Activated gamma-delta T cell (primary cell): ENCODE data around the gene CHP1.
"Not testable (repeated sequence)": the region's sequence is repeated elsewhere in the genome, so short reads cannot be mapped to it uniquely, and the experiment has no call there.

Experiments used
- DNase-seq: peaks from one replicate; lab custom pipeline; 2025; lab: John Stamatoyannopoulos, UW

The CHP1 gene

DNA sequence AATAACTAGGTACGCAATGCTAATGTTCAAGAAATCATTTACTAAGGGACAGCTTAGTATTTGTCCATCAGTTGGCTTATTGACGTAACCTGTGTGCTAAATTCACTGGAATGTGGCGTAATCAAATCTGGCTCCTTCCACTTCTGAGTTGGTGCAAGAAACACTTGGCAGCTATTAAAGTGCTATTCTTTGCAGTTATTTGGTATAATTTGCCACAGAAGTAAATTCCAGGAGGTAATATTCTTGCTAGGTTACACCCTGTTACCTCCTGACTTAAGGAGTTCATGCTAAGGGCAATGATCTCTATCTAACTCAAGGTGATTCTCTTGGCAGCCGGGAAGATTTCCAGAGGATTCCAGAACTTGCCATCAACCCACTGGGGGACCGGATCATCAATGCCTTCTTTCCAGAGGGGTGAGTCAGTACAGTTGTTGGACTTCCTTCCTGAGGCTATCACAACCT, 25.5 kb downstream of the CHP1 start:
- no peak for DNase-seq

DNA sequence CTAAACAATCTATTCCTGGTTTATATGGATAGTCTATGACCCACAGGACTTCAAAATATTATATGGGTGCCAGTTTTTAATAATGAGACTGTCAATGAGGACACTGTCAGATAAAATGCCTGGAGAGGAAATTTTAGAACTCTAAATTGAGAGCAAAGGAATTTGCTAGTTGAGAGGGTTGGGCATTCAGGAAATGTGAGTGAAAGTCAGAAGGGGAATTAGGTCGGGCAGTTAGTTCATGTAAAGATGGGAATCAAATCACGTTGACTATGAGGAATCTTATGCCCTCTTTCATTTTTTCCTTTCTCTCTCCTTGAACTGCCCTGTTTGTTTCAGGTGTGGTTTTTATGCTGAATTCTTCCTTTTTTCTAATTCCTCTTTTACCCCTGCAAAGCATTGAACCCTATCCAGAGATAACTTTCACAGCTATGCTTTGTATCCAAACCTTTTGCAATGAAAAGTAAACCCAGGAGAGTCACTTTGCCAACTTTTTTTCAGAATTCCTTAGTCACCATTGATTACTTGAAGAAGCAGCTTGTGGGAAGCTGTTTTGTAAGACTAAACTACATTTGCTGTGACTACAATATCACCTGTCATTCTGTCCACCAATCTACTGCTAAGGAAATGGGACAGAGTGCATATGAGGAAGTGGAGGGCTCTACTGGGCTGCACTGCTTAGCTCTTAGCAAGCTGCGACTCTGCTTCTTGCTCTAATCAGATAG, 27.8 kb downstream of the CHP1 start:
- no peak for DNase-seq

DNA sequence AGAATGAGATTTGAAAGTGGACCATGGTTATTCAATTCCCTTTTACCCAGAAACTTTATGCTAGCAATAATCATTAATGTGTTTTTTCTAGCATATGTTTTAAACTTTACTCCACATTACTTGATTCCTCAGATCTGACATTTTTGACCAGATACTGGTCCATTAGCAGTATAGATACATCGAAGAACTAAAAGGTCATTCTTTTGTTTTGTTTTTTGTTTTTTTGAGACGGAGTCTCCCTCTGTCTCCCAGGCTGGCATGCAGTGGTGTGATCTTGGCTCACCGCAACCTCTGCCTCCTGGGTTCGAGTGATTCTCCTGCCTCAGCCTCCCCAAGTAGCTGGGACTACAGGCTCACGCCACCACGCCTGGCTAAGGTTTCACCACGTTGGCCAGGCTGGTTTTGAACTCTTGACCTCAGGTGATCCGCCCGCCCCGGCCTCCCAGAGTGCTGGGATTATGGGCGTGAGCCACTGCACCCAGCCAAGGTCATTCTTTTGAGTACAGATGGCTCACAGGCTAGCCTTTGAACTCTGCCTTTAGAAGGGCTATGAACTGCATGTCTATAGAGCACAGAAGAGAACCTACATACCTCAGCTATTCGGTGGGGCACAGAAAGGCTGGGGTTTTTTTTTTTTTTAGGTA, 28.6 kb downstream of the CHP1 start:
- DNase-seq = no peak

DNA sequence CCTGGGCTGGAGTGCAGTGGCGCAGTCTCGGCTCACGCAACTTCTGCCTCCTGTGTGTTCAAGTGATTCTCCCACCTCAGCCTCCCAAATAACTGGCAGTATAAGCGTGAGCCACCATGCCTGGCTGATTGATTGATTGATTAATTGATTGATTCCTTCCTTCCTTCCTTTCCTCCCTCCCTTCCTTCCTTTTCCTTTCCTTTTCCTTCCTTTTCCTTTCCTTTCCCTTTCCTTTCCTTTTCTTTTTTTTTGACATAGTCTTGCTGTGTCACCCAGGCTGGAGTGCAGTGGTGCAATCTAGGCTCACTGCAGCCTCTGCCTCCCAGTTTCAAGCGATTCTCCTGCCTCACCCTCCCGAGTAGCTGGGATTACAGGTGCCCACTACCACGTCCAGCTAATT, 29.9 kb downstream of the CHP1 start:
- not testable (repeated sequence) for DNase-seq

DNA sequence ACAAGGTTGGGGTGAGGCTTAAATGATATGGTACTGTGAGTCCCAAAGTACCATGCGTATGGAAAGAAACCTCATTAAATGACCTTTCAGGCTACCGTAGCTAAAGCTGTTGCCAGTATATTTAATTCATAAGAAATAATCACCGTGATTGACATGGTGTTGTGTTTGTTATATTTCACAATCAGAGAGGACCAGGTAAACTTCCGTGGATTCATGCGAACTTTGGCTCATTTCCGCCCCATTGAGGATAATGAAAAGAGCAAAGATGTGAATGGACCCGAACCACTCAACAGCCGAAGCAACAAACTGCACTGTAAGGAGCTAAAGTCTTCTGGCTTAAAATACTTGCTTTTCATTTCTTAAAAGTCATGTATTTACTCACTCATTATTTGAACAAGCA, 31.5 kb downstream of the CHP1 start:
- DNase-seq = no peak

DNA sequence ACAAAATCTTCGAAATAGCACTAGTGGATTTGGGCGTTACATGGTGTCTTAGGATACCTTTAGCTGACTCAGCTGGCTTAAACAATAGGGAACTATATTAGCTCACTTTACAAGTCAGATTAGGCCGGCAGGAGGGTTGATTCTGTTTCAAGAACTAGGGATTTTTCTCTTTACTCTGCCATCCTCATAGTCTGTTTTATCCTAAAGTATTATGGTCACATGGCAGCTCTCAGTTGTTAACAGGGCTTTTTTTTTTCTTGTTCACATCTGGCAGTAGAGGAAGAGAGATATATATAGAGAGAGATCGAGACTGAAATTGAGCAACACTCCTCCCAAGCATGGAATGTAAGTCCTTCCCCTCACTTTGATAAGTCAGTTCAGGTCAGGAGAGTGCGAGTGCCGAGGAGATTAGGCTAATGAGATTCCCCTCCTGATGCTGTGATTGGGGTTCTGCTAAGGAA, 32.9 kb downstream of the CHP1 start:
- DNase-seq = no peak

DNA sequence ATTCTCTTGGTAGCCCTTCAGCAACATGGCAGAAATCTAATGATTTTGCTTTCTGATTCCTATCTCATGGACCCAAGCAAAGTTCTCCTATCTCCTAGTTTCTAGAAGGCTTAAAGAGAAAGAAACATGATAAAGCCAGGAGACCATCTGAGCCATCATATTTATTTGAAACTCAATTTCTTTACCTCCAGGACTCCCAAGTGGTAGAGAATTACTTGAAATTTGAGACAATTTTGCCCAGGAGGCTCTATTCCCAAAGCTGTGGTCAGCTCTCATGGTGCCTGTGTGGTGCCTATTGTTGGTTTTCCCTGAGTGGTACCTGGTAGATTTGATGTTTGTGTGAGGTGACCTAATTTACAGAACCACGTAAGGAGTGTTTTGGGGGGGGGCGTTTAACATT, 38.8 kb downstream of the CHP1 start:
- DNase-seq = no peak

DNA sequence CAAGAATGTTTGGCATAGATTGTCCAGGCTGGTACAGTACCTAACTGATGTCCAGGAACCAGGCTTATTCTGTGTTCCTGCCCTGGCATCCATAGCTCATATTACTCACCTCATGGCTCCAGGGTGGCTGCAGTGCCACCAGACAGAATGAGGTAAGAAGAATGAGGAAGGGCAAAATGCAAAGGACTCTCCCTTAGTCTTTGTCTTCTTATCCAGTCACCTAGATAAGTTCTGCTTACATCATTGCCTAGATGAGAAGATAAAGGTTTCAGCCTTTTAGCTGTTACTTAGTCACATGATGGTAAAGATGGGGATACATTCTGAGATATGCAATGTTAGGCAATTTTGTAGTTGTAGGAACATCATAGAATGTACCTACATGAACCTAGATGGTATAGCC, 45.8 kb downstream of the CHP1 start:
- DNase-seq = no peak

DNA sequence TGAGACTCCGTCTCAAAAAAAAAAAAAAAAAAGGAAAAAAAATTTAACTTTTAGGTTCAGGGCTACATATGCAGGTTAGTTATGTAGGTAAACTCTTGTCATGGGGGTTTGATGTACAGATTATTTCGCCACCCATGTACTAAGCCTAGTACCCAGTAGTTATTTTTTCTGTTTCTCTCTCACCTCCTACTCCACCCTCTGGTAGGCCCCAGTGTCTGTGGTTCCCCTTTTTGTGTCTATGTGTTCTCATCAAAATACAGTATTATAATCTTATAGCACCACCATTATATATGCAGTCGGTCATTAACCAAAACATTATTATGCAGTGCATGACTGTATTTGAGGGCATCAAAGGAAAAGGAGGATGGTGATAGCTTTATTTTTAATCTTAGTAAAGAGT, 47.3 kb downstream of the CHP1 start:
- DNase-seq = no peak

DNA sequence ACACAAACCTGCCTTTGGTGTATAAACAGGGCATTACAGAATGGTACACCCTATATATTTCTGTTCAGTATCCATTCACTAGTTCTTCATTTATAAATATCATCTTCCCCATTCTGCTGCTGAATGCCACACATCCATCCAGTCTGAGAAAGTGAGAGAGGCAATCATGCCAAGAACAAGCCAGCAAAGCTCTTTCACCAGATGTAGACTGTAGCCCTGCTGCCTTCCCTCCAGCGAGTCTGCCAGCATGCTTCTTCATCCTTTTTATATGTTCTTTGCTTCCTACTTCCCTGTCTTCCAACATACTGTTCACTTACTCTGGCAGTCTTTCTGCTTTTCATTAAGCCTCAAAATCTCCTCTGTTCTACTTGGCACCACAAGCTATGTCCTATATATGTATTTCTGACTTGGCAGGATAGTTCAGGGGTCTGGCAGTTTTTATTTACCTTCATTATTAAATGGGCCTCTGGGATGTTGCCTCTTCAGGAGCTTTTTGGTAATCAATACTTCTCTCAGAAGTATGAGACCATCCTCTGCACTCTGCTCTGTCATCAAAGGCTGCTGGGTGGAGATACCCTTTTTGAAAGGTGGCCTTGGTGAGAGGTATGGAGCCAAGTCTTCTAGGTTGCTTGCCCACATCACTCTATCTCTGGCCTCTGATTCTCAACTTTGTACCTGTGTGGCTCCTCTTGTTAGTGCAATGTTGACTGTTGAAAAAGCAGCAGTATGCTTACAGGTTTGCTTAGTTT, 48.6 kb downstream of the CHP1 start:
- DNase-seq = no peak

DNA sequence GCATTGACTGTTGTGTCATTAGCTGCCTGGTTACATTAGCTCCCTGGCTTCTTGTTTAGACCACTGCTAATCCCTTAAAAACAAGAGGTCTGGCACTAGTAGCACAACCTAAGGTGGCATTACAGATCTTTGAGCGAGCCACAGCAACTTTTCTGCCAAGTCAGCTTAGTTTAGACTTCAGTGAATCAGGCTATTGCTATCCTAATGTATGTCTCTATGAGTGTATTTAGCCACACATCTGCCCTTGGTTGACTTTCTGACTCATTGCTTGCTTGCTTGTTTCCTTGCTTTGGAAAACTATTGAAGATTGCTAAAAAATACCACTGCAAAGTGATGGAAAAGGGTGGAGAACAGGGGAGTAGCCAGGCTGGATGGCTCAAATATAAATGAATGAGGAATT, 50.2 kb downstream of the CHP1 start:
- DNase-seq = no peak

DNA sequence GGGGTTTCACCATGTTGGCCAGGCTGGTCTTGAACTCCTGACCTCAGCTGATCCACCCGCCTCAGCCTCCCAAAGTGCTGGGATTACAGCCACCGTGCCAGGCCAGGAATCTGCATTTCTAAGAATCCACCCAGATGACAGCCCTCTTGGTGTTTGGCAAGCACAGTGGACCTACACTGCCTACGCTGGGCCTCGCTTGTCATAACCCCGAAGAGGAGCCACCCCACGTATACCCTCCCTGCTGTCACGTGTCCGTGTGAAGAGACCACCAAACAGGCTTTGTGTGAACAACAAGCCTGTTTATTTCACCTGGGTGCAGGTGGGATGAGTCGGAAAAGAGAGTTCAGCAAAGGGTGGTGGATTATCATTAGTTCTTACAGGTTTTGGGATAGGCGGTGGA, 51.4 kb downstream of the CHP1 start:
- DNase-seq = not testable (repeated sequence)

DNA sequence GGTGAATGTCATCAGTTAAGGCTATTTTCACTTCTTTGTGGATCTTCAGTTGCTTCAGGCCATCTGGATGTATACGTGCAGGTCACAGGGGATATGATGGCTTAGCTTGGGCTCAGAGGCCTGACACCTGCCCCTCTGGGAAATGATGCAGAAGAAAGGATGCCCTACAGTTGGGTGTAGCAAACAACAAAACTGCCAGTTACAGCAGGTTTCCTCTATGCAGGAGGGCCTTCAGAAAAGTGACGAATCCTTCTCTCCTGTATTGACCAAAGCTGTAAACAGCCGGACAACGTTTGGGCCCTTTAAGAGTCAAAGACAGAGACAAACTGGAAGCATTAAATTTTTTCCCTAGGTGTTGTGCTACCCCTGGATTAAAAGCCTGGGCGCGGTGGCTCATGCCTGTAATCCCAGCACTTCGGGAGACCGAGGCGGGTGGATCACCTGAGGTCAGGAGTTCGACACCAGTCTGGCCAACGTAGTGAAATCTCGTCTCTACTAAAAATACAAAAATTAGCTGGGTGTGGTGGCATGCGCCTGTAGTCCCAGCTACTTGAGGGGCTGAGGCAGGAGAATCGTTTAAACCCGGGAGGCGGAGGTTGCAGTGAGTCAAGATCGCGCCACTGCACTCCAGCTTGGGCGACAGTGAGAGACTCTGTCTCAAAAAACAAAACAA, 52.0 kb downstream of the CHP1 start:
- DNase-seq = not testable (repeated sequence)

DNA sequence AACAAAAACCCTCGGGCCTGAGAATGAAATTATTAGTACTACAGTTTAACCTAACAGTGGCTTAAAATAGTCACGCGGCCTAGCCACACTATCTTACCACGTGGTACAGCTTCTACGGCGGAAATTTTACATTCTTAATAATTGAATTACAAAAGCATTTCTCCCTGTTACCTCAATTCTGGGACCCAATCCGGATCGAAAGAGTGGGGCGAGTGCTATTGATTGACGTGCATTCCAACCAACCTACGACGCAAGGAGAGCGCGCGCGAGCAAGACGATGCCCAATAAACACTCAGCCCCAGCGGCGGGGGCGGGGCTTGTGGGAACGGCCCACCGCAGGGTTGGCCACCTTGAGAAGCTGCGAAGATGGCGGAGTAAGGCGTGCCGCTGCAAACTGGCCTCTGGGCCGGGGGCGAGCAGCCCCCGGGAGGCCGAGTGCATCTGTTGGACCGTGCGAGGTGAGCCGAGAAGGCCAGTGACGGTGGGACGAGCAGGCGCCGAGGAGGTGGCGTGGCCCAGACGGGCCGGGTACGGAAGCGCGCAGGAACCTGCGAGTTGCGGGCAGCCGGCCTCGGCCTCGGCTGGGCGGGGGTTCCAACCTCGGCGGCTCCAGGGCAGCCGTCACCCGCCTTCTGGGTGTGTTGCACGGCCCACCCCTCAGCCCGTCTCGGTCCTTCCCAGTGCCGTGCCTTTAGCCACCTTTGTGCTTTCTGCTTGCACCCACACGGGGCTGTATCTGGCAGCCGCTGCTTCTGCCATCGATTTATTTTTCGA, 52.8 kb downstream of the CHP1 start:
- peak; percentile 90 for DNase-seq

DNA sequence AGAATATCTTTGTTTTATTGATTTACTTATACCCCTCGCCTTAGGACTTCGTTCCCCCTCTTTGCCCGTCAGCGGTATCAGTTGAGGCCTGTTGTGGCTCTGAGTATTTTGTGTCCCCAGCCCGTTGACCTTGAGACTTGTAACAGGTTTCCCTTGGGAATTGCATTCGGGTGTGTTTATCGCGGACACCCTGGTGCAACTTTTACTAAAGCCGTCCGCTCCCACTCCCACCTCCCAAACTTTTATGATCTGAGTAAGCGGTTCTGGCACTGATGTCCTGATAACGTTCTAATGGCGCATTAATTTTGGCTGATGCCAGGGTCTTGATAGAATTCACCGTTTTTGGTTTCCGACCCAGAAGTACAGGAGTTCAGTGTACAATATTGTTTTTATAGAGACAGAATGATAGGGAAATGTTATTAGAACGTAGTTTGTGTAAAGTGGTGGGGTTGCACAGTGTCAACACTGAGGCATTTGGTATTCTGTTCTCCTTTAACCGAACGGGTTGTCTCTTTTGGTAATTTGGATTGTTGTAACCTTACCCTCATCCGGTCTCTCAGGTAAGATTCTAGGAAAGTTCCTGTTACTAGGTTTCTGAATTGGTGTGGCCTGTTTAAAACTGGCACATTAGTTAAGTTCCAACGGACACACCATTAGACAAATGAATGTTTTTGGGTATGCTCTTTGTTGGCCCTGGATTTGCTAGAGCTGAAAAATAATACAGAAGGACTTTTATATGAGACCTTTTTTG, 53.5 kb downstream of the CHP1 start:
- no peak for DNase-seq

DNA sequence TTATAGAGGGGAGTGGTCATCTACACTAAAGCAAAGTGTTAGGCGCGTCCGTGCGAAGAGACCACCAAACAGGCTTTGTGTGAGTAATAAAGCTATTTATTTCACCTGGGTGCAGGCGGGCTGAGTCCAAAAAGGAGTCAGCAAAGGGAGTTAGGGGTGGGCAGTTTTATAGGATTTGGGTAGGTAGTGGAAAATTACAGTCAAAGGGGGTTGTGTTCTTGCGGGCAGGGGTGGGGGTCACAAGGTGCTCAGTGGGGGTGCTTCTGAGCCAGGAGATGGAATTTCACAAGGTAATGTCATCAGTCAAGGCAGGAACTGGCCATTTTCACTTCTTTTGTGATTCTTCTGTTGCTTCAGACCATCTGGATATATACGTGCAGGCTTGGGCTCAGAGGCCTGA, 54.2 kb downstream of the CHP1 start:
- no peak for DNase-seq

DNA sequence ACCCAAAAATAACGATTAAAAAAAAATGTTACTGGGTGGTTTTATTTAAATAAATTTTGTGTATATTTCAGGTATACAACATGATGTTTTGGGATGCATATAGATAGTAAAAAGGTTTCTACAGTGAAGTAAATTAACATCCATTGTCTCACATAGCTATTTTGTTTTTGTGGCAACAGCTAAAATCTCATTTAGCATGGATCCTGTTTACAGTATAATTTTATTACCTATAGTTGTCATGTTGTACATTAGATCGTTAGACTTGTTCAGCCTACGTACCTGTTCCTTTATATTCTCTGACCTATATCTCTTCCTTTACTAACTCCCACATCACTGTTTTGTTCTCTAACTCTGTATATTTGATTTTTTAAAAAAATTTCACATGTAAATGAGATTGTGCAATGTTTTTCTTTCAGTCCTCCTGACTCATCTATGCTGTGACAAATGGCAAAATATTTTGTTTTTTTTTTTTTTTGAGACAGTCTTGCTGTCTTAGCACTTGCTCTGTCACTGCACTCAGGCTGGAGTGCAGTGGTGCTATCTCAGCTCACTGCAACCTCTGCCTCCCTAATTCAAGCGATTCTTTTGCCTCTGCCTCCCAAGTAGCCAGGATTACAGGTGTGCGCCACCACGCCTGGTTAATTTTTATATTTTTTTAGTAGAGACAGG, 55.7 kb downstream of the CHP1 start:
- DNase-seq = no peak

DNA sequence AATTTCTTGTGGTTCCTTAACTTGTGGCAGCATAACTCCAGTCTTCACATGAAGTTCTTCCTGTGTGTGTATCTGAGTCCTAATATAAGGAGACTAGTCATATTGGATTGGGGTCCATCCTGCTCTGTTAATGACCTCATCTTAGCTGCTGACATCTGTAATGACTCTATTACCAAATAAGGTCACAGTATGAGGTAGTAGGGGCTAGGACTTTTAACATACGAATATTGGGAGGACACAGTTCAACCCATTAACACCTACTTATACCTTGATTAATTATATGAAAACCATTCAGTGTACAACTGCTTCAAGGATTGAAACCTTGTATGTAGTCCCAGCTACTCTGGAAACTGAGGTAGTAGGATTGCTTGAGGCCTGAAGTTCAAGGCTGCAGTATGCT, 57.4 kb downstream of the CHP1 start:
- no peak for DNase-seq

DNA sequence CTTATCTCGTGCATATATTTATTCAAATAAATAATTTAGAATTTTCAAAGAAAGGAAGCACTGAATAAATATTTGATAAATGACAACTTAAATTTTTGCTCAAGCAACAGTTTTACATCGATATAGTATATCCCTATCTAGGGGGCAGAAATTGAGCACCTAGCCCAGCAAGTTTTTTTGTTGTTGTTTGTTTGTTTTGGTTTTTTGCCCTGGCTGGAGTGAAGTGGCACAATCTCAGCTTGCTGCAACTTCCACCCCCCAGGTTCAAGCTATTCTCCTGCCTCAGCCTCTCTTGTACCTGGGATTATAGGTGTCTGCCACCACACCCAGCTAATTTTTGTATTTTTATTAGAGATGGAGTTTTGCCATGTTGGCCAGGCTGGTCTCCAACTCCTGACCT, 58.9 kb downstream of the CHP1 start:
- no peak for DNase-seq

DNA sequence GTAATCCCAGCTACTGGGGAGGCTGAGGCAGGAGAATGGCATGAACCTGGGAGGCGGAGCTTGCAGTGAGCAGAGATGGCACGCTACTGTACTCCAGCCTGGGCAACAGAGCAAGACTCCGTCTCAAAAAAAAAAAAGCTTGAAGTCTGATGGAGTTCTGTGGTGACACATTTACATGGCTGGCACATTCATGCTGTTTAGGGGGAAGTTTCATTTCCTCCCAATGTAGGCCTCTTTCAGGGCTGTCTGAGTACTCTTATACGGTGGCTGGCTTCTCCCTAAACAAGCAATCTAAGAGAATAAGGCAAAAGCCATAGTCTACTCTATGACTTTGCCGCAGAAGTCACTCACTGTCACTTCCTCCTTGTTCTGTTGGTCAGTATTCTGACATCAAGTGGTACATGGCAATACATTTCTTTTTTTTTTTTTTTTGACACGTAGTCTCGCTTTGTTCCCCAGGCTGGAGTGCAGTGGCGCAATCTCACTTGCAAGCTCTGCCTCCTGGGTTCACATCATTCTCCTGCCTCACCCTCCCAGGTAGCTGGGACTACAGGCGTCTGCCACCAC, 60.1 kb downstream of the CHP1 start:
- no peak for DNase-seq
